Fibroblast of lung (primary cell): ENCODE measurements around the gene CHMP4A.

Experiments
- EZH2 ChIP-seq: IDR thresholded peaks from 2 replicates; pipeline ENCODE4 v1.5.1; 2012; ENCODE audit warnings: low read length, control low read depth, mild to moderate bottlenecking; ENCODE audit errors: missing control alignments
- TF ChIP-seq, protein P1 (sequence below), 2 donors: IDR thresholded peaks in 1 of 2; conservative IDR thresholded peaks in 1 of 2; 1 replicate in 1 of 2; 2 replicates in 1 of 2; pipeline ENCODE4 v1.5.1; 2011 to 2012; ENCODE audit warnings: low read length in 2 of 2, control low read depth in 1 of 2, inconsistent platforms in 1 of 2, low read depth in 1 of 2, mild to moderate bottlenecking in 1 of 2

- TF ChIP-seq, protein P1, sequence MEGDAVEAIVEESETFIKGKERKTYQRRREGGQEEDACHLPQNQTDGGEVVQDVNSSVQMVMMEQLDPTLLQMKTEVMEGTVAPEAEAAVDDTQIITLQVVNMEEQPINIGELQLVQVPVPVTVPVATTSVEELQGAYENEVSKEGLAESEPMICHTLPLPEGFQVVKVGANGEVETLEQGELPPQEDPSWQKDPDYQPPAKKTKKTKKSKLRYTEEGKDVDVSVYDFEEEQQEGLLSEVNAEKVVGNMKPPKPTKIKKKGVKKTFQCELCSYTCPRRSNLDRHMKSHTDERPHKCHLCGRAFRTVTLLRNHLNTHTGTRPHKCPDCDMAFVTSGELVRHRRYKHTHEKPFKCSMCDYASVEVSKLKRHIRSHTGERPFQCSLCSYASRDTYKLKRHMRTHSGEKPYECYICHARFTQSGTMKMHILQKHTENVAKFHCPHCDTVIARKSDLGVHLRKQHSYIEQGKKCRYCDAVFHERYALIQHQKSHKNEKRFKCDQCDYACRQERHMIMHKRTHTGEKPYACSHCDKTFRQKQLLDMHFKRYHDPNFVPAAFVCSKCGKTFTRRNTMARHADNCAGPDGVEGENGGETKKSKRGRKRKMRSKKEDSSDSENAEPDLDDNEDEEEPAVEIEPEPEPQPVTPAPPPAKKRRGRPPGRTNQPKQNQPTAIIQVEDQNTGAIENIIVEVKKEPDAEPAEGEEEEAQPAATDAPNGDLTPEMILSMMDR (conservative IDR thresholded peaks at IDR 0.05 in 1 of 2, IDR thresholded peaks at IDR 0.05 in 1 of 2; ENCODE audit: low read depth in 1 of 2, low read length in 2 of 2), result no peak
- no peak for TF ChIP-seq EZH2
Observed at GRCh38 chr14:24159777-24160498, 53.4 kb downstream of the CHMP4A start.
